Activated T-cell treated with anti-CD3 and anti-CD28 coated beads, Interleukin-2, amount 50 U/mL, for 72 hours (primary cell): ENCODE measurements around the gene TUBB. TPM values are rescaled to one million over a fixed set of nuclear protein-coding genes. Genes with fewer than 3 reads are reported as not detected.

Experiments used
- ATAC-seq, 2 donors: fragments of 150-1000 bp; cut with Tn5 transposase; replicated peaks in 1 of 2; 2 replicates each; pipeline ENCODE4 v1.10.0; 2021; ENCODE audit warnings: moderate library complexity in 2 of 2, mild to moderate bottlenecking in 1 of 2
- DNase-seq, 2 donors: peaks; one replicate each; pipeline ENCODE4 v3.0.0; 2021 to 2022; ENCODE audit warnings: mixed read lengths in 1 of 2
- H3K27ac Mint-ChIP-seq: one replicate; pipeline ENCODE4 v1.8.0; 2022; ENCODE audit warnings: mild to moderate bottlenecking, moderate library complexity, mixed read lengths
- H3K27me3 Mint-ChIP-seq: one replicate; pipeline ENCODE4 v1.8.0; 2022; ENCODE audit warnings: low read depth, mixed read lengths
- H3K36me3 Mint-ChIP-seq, 2 donors: one replicate each; pipeline ENCODE4 v1.8.0; 2022; ENCODE audit warnings: mixed read lengths in 2 of 2, mild to moderate bottlenecking in 1 of 2; ENCODE audit not compliant: insufficient read depth in 2 of 2
- H3K4me1 Mint-ChIP-seq: one replicate; pipeline ENCODE4 v1.8.0; 2022; ENCODE audit warnings: low read depth, mixed read lengths
- H3K4me3 Mint-ChIP-seq, 2 donors: one replicate each; pipeline ENCODE4 v1.8.0; 2022; ENCODE audit warnings: mild to moderate bottlenecking in 2 of 2, mixed read lengths in 2 of 2, moderate library complexity in 2 of 2
- H3K9me3 Mint-ChIP-seq, 2 donors: one replicate each; pipeline ENCODE4 v1.8.0; 2022; ENCODE audit warnings: mixed read lengths in 2 of 2
- total RNA-seq, 2 donors: library from RNA; stranded (reverse); gene quantifications; one replicate each; pipeline ENCODE4 v1.2.3, GENCODE V29; 2022

Gene TUBB
- total RNA-seq, 2 donors from 2014 or later = 668 to 724 TPM

DNA sequence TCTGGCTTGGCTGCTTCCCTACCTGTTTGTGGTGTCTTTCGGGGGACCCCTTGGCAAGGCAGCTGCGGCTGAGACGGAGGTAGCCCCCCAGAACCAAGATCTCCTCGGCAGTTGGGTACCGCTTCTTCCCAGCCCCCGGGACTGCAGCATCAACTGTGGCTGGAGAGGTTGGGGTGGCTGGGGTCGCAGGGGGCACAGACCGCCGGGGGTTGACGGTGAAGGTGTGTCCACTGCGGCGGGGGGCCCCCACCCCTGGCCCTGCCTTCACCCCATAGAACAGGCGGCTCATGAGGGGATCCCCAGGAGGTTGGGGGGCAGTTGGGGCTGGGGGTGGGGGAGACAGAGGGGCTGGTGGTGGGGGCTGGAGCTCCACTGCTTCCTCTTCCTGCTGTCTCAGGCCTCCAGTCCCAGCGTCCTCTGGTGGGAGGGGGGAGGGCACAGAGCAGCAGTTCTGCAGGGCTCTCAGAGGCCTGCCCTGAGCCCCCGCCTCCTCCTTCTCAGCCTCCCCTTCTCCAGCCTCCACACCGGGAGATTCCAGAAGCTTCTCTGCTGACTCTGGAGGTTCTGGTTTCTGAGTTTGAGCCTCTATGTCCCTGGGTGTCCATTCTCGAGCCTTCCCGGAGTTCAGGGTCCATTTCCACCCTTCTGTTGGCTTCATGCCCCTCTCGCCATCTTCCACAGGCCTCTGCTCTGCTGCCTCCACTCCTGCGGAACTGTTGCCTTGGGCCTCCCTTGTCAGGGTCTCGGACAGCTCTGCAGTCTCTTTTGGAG, 35.6 kb upstream of the TUBB start:
- peak overlapping the region; percentile 96 to 98 for H3K4me3 Mint-ChIP-seq
- peaks cover 38 to 52% of the 10 kb centered on the region in 2 donors for H3K36me3 Mint-ChIP-seq
- H3K27ac Mint-ChIP-seq = peak overlapping the region; percentile 95
- DNase-seq = peak; percentile 62 to 69
- no peaks in the 10 kb centered on the region for H3K9me3 Mint-ChIP-seq
- ATAC-seq = no peak
- no peaks in the 10 kb centered on the region for H3K27me3 Mint-ChIP-seq
- H3K4me1 Mint-ChIP-seq = peaks cover 42% of the 10 kb centered on the region

DNA sequence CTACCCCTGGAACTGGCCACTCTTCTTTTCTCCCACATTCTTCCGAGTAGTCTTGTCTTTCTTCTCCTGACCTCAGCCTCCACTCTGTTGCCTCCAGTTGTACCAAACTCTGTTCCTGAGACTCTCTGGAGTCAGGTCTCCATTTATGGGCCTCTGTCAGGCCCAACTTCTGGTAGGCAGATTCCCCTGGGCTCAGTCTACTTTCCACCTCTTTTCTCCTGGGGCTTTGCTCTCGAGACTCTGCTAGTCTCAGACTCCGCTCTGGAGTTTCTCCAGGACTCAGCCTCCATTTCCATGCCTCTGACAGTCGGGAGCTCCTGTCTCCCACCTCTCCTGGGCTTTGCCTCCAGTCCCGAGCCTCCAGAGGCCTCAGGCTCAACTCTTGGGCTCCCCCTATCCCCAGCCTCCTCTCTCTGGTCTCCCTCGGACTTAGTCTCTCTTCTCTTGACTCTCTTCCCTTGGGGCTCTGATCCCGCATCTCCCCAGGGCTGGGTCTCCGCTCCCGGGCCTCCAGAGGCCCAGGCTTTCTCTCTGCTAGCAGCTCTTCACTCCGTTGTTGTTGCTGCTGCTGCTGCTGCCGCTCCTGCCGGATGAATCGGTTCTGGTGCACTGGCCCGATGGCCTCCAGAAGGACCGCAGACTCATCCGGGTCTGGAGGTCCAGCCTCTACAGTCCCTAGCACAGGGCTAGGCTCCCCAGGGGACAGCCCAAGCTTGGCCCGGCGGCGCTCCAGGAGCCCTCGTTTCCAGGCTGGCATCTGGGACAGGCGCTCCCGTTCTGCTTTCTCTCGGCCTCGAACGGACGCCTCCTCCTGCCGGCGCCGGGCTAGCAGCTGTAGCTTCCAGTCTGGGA, 34.8 kb upstream of the TUBB start:
- peak overlapping the region; percentile 96 to 98 for H3K4me3 Mint-ChIP-seq

DNA sequence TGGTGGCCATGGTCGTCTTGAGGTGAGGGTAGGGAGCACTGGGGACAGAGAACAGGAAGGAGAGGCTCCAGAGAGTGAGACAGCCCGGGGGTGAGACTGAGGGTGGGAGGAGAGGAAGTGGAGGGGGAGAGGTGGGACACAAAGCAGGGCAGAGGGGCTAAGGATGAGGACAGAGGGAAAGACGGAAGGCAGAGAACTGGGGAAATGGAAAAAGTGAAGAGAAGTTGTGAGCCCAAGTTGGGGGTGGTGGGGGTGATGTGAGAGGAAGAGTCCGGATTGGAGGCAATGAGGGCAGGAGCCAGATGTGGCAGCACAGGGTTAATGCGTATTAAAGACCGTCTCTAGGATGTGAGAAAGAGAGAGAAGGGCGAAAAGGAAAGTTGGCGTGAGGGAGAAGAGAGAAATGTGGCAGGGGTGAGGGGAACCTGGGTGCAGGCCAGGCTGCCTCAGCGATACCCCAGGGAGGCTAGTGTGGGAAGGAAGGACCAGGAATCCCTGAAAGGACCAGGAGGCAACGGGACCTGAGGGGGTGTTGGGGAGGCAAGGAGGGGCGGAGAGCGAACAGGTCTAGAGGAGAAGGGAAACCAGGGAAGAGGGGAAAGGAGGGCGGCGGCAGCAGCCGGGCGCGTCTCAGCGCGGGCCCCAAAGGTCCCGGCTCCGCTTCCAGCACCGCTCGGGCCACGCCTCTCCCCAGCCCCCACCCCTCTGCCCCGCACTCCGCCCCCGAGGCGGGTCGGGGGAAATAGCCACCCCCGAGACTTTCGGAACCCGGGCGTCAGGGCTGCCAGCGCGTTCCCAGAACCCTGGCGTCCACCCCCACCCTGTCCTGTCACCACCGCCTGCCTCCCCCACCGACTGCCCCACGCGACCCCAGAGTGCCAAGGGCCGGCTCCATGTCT, 33.9 kb upstream of the TUBB start, which contains the start of gene PPP1R18:
Gene PPP1R18, minus strand, starts transcription at position 637 of the 899 bp plus-strand sequence. Its CDS starts 627 bp downstream, at position 10.
- no peaks in the 10 kb centered on the region for H3K27me3 Mint-ChIP-seq
- peak; percentile 44 to 56 for ATAC-seq
- H3K27ac Mint-ChIP-seq = peak within 1 kb of the TSS; percentile 95
- DNase-seq = peak; percentile 86 to 87
- H3K4me3 Mint-ChIP-seq = peak within 1 kb of the TSS; percentile 96 to 98
- H3K36me3 Mint-ChIP-seq = peaks cover 33 to 39% of the 10 kb centered on the region in 2 donors
- no peaks in the 10 kb centered on the region for H3K9me3 Mint-ChIP-seq
- H3K4me1 Mint-ChIP-seq = peaks cover 40% of the 10 kb centered on the region

More for the DNA sequence above, 34.8 kb upstream of the TUBB start:
- Mint-ChIP-seq H3K36me3 (peaks cover 36 to 47% of the 10 kb centered on the region in 2 donors), H3K27ac (peak overlapping the region; percentile 95), H3K9me3 (no peaks in the 10 kb centered on the region), H3K27me3 (no peaks in the 10 kb centered on the region), H3K4me1 (peaks cover 42% of the 10 kb centered on the region)
- ATAC-seq = no peak
- DNase-seq = peak; percentile 42 to 48

DNA sequence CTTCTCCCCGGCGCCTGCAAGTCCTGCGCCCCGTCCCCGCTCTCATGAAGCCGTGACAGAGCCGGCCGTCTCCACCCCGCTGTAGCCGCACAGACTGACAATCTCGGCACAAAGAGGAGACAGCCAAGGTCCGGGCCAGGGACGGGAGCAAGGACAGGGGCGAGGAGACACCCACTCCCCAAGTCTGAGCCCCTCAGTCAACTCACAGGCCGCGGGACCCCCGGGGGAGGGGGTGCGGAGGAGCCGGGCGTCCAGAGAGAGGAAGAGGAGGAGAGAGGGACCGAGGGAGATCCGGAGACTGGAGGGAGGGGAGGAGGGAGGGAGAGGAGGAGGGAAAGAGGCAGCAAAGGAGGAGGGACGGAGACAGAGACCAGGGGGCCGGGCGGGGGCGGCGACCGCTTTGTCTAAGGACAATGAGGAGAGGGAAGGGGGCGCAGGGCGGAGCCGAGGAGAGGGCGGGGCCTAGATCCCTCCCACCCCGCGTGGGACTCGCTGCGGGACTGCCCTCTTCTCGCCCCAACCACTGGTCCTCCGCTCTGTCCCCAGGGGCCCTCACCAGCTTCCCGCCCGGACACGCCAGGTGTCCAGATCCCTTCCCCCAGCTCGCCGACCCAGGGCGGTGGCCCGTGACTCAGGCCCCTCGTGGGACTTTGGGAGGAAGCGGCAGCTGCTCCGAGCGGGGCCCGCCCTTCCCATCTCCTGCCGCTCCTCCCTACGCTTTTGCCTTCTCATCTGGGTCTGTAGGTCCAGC, 33.1 kb upstream of the TUBB start:
- DNase-seq = peak; percentile 81 to 86
- H3K27me3 Mint-ChIP-seq = no peaks in the 10 kb centered on the region
- ATAC-seq = peak; percentile 37 to 42
- peaks cover 29 to 33% of the 10 kb centered on the region in 2 donors for H3K36me3 Mint-ChIP-seq
- peak overlapping the region; percentile 96 to 98 for H3K4me3 Mint-ChIP-seq
- H3K9me3 Mint-ChIP-seq = no peaks in the 10 kb centered on the region
- H3K4me1 Mint-ChIP-seq = peaks cover 41% of the 10 kb centered on the region
- H3K27ac Mint-ChIP-seq = peak overlapping the region; percentile 68

DNA sequence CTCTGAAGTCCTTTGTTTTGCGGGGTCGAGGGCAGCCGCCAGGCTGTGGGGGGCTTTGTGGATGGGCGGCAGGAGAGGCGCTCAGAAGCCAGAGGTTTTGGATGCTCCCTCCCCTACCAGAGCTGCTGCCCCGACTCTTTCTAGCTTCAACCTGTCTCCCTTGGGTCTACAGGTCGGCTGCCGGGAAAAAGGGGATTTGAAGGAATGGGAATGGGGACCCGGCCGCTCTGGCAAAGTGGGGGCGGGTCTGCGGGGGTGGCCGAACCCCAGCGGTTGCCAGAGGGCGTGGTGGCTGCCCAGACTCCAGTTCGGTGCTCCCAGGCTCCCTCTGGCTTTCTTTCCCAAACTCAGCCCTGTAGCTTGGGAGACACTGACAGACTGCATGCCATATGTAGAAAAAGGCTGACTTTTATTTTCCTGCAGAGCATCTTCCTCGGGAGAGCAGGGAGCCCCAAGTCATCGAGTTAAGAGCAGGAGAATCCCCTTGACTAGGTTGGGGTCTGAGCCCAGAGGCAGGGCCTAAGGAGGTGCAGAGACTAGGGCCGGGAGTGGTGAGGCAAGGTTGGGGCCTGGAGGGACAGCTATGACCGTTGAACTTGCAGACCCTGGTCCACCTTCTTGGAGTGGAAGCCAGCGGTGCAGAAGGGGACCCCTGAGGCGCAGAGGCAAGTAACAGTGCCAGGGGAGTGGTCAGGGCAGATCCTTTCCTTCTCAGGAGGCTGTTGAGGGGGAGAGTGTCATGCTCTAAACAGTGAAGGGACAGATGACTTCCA, 32.3 kb upstream of the TUBB start:
- Mint-ChIP-seq H3K9me3 (no peaks in the 10 kb centered on the region), H3K27me3 (no peaks in the 10 kb centered on the region), H3K36me3 (peaks cover 25 to 29% of the 10 kb centered on the region in 2 donors), H3K4me3 (peak overlapping the region; percentile 96 to 98), H3K27ac (peak overlapping the region; percentile 63), H3K4me1 (peaks cover 41% of the 10 kb centered on the region)
- DNase-seq (no peak), ATAC-seq (no peak)

DNA sequence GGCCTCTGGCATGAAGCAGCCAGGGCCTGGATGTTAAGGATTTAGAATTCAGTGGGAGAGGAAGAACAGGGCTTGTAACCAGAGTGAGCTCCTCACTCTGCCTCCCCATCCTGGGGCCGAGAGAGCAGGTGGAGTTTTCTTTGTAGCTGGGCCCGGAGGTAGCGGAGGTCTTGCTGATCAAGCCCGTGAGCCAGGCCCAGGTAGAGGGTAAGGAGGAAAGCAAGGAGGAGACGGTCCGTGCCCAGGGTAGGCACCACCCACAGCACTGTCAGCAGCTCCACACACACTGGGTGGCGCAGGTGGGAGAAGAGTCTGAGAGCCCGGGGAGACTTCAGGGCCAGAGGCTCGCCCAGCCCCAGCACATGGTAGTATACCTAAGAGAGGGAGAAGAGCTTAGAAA, 31.6 kb upstream of the TUBB start:
- ATAC-seq (no peak), DNase-seq (no peak)
- peak overlapping the region; percentile 96 to 98 for H3K4me3 Mint-ChIP-seq
- H3K36me3 Mint-ChIP-seq = peaks cover 22 to 26% of the 10 kb centered on the region in 2 donors
- H3K4me1 Mint-ChIP-seq = peaks cover 41% of the 10 kb centered on the region
- no peaks in the 10 kb centered on the region for H3K9me3 Mint-ChIP-seq
- H3K27me3 Mint-ChIP-seq = no peaks in the 10 kb centered on the region
- H3K27ac Mint-ChIP-seq = no peak overlapping the region

DNA sequence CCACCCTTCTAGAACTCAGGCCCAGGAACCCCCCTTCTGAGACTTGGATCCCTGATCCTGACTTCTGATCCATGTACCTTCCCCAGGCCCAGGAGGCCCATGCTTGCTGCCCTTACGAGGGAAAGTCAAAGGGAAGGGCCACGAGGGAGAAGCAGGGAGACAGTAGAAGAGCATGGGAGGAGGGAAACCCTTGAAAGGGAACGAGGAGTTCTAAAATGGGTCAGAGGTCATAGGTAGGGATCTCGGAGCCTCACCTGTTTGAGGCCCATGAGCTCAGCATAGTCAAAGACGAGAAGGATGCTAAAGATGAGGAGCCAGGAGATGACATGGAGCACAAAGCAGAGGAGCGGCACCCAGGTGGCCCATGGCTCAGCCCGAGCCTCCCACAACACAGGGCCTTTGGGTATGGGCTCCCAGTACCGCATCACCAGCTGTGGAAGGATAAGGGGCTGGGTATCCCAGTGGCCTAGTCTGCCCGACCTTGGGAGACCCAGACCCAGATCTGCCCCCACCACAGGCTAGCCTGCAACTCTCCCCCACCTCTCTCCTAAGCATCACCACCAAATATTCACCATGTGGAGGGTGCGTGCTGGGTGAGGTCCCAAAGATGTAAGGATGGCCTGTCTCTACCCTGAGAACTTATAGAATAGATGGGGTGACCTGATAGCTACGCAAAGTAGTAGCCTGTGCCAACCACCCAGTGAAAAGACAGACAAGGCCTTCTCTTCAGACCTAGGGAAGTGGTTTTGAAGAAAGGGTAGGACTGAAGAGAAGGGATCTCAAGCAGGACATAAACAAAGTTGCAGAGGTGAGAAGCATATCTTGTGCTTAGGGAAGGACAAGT, 30.9 kb upstream of the TUBB start:
- no peak for DNase-seq
- H3K9me3 Mint-ChIP-seq = no peaks in the 10 kb centered on the region
- no peaks in the 10 kb centered on the region for H3K27me3 Mint-ChIP-seq
- ATAC-seq = no peak
- peak overlapping the region; percentile 96 to 98 for H3K4me3 Mint-ChIP-seq
- H3K4me1 Mint-ChIP-seq = peaks cover 41% of the 10 kb centered on the region
- peak overlapping the region; percentile 27 for H3K27ac Mint-ChIP-seq
- peaks cover 16 to 22% of the 10 kb centered on the region in 2 donors for H3K36me3 Mint-ChIP-seq

DNA sequence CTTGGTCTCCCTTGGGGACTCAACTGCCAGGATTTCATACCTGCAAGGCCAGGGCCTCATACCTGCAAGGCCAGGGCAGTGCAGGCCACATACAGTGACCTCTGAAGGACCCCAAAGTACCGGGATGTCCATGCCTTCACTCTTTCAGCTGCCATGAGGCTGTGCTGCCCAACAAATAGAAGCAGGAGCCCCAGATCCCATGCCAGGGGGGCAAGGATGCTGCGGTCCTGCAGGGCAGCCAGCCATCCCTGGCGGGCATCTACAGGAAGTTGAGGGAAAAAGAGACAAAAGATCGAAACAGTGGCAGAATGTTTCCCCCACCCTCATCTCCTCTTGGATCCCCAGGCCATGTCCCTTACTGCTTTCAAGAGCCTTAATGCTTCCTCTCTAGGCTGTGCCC, 30.2 kb upstream of the TUBB start:
- no peaks in the 10 kb centered on the region for H3K9me3 Mint-ChIP-seq

DNA sequence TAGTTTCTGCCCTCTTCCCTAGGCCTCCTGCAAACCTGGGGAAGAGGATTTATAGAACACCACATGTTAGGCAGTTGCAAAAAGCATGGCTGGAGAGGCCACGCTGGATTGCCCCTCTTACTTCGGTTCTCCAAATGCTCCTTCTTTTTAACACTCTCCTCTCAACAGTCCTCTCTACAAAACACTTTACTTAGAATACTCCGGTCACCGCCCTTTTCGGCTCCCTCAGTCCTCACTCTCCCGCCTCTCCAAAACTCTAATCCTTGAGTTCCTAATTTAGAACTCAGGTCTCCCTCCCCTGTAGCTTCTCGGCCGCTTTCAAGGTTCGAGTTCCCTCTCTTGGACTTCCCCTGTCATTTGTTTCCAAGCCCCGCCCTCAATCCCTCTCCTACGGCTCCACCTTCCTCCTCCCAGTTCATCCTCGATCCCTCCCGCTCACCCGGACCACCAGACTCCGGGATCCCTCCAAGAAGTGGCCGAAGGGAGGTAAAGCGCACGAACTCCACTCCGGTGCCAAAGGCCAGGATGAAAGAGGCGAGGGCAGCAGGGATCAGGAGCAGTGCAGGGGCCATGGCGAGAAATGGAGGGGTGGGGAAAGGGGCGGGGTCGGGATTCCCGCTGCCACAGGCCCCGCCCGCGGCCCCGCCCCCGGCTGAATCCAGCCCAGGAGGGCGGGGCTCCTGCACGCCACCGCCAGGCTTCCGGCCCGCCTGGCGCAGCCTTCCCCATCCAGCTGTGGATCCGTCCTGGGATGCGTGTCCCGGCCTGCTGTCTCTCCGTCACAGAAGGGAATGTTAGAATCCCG, 29.5 kb upstream of the TUBB start, which contains the start of gene NRM:
Gene NRM, minus strand, starts transcription at position 582 of the 805 bp plus-strand sequence. Its CDS starts 10 bp downstream, at position 572.
- Mint-ChIP-seq H3K9me3 (no peaks in the 10 kb centered on the region), H3K4me1 (peaks cover 41% of the 10 kb centered on the region), H3K4me3 (peak within 1 kb of the TSS; percentile 96 to 98), H3K27ac (peak within 1 kb of the TSS; percentile 92), H3K36me3 (peaks cover 7 to 11% of the 10 kb centered on the region in 2 donors), H3K27me3 (no peaks in the 10 kb centered on the region)
- ATAC-seq = peak; percentile 46 to 55
- DNase-seq = peak; percentile 77 to 86

More for the DNA sequence above, 30.2 kb upstream of the TUBB start:
- no peak for ATAC-seq
- Mint-ChIP-seq H3K27ac (peak overlapping the region; percentile 92), H3K27me3 (no peaks in the 10 kb centered on the region), H3K4me1 (peaks cover 41% of the 10 kb centered on the region), H3K36me3 (peaks cover 13 to 18% of the 10 kb centered on the region in 2 donors), H3K4me3 (peak overlapping the region; percentile 96 to 98)
- no peak for DNase-seq

DNA sequence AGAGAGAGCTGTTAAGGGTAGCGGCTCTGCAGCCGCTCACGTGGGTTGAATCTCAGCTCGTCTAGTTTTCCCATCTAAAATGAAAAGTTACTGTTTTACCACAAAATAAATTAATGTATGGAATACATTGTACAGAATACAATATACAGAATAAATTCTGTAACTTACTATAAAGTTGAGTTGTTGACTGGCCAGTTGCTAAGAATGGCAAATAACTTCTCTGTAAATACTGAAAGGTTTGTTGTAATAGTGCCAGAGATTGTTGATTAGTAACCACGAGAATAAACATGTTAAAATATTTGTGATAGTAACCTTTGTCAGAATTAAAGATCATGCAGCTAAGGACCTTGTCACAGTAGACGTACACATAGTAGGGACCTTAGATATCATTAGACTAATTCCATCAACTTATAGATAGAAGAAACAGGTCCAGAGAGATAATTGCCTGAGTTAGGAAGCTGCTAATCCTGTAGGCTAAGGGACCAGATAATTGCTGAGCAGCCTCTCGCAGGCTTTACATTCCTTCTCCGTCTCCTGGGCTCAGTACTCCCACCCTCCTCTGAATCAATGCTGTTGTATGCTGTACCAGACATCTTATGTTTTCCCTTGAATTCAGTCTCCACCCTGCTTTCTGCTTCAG, 28.8 kb upstream of the TUBB start:
- ATAC-seq (no peak), DNase-seq (no peak)
- Mint-ChIP-seq H3K4me3 (peak overlapping the region; percentile 96 to 98), H3K27me3 (no peaks in the 10 kb centered on the region), H3K4me1 (peaks cover 41% of the 10 kb centered on the region), H3K9me3 (no peaks in the 10 kb centered on the region), H3K36me3 (peaks cover 1 to 4% of the 10 kb centered on the region in 2 donors), H3K27ac (peak overlapping the region; percentile 34)
